HEK293 (cell line): ENCODE measurements around the gene HCAR2.

Experiments used
- CTCF ChIP-seq: fragments of 450-650 bp; formaldehyde crosslinking; IDR thresholded peaks from 2 replicates; pipeline ENCODE4 v1.5.1; 2016; ENCODE audit warnings: missing biosample characterization, missing genetic modification characterization
- RBAK ChIP-seq: fragments of 450-650 bp; formaldehyde crosslinking; IDR thresholded peaks from 2 replicates; pipeline ENCODE4 v1.5.1; 2016; ENCODE audit warnings: missing biosample characterization, missing genetic modification characterization
- YY1 ChIP-seq: fragments of 450-650 bp; formaldehyde crosslinking; IDR thresholded peaks from 2 replicates; pipeline ENCODE4 v1.5.1; 2018; ENCODE audit warnings: missing biosample characterization, missing genetic modification characterization
- ZBTB1 ChIP-seq: fragments of 450-650 bp; formaldehyde crosslinking; IDR thresholded peaks from 2 replicates; pipeline ENCODE4 v1.5.1; 2016; ENCODE audit warnings: missing biosample characterization, missing genetic modification characterization
- ZNF114 ChIP-seq: fragments of 450-650 bp; formaldehyde crosslinking; IDR thresholded peaks from 2 replicates; pipeline ENCODE4 v1.5.0; 2017; ENCODE audit warnings: missing biosample characterization, missing genetic modification characterization
- ZNF394 ChIP-seq: fragments of 450-650 bp; formaldehyde crosslinking; IDR thresholded peaks from 2 replicates; pipeline ENCODE4 v1.5.1; 2016; ENCODE audit warnings: missing biosample characterization, missing genetic modification characterization, mild to moderate bottlenecking, moderate library complexity, borderline replicate concordance
- TF ChIP-seq, protein P1 (sequence below): fragments of 450-650 bp; formaldehyde crosslinking; IDR thresholded peaks from 2 replicates; pipeline ENCODE4 v1.5.1; 2016; ENCODE audit warnings: missing biosample characterization, missing genetic modification characterization
- TF ChIP-seq, protein P2 (sequence below): fragments of 450-650 bp; formaldehyde crosslinking; IDR thresholded peaks from 2 replicates; pipeline ENCODE4 v1.5.1; 2016; ENCODE audit warnings: missing biosample characterization, missing genetic modification characterization

DNA sequence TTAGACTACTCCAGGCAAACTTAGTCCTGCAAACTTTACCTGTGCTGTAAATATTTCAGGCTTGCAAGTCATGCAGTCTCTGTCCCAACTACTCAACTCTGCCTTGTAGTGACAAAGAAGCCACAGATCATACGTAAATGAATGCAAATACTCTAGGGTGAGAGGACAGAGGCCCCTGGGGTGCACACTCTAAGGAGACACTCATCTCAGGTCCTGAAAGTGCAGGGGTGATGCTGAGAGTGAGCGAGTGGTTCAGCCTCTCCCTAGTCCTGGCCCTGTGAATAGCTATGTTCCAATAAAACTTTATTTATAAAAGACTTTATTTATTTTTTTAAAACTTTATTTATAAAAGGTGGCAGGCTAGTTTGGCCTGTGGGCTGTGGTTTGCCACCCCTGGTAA lies 34.9 kb downstream of the HCAR2 start:
- TF ChIP-seq, protein P1, sequence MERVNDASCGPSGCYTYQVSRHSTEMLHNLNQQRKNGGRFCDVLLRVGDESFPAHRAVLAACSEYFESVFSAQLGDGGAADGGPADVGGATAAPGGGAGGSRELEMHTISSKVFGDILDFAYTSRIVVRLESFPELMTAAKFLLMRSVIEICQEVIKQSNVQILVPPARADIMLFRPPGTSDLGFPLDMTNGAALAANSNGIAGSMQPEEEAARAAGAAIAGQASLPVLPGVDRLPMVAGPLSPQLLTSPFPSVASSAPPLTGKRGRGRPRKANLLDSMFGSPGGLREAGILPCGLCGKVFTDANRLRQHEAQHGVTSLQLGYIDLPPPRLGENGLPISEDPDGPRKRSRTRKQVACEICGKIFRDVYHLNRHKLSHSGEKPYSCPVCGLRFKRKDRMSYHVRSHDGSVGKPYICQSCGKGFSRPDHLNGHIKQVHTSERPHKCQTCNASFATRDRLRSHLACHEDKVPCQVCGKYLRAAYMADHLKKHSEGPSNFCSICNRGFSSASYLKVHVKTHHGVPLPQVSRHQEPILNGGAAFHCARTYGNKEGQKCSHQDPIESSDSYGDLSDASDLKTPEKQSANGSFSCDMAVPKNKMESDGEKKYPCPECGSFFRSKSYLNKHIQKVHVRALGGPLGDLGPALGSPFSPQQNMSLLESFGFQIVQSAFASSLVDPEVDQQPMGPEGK (tag by site-specific recombination) = no peak
- TF ChIP-seq YY1 (tag by site-specific recombination) (no peak), RBAK (no peak), CTCF (tag by site-specific recombination) (no peak), ZNF114 (tag by site-specific recombination) (no peak), ZBTB1 (tag by site-specific recombination) (no peak), ZNF394 (no peak)
- TF ChIP-seq, protein P2, sequence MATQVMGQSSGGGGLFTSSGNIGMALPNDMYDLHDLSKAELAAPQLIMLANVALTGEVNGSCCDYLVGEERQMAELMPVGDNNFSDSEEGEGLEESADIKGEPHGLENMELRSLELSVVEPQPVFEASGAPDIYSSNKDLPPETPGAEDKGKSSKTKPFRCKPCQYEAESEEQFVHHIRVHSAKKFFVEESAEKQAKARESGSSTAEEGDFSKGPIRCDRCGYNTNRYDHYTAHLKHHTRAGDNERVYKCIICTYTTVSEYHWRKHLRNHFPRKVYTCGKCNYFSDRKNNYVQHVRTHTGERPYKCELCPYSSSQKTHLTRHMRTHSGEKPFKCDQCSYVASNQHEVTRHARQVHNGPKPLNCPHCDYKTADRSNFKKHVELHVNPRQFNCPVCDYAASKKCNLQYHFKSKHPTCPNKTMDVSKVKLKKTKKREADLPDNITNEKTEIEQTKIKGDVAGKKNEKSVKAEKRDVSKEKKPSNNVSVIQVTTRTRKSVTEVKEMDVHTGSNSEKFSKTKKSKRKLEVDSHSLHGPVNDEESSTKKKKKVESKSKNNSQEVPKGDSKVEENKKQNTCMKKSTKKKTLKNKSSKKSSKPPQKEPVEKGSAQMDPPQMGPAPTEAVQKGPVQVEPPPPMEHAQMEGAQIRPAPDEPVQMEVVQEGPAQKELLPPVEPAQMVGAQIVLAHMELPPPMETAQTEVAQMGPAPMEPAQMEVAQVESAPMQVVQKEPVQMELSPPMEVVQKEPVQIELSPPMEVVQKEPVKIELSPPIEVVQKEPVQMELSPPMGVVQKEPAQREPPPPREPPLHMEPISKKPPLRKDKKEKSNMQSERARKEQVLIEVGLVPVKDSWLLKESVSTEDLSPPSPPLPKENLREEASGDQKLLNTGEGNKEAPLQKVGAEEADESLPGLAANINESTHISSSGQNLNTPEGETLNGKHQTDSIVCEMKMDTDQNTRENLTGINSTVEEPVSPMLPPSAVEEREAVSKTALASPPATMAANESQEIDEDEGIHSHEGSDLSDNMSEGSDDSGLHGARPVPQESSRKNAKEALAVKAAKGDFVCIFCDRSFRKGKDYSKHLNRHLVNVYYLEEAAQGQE (tag by site-specific recombination) = no peak
